Pancreas (tissue), 10 donors: ENCODE data around the gene HIVEP3. TPM values are rescaled to one million over a fixed set of nuclear protein-coding genes. Genes with fewer than 3 reads are reported as not detected.

Source experiments
- ATAC-seq, 4 donors: fragments of 200-7000 bp; cut with Tn5 transposase; one replicate each; pipeline versions ENCODE4 v1.8.0 to v1.9.1; 2020; ENCODE audit warnings: mild to moderate bottlenecking in 4 of 4, moderate library complexity in 4 of 4
- DNase-seq, 6 donors: peaks; one replicate each; pipeline ENCODE4 v3.0.0-alpha.2; 2020
- FAIRE-seq: peaks from 2 replicates; lab custom pipeline; 2012; peaks lifted over from hg19 to GRCh38; lab: Jason Lieb, UNC
- H3K27ac ChIP-seq, 4 donors: fragments of 200-600 bp; sonication (generic); 1 replicate in 3 of 4; 2 replicates in 1 of 4; pipeline versions ENCODE4 v1.5.0 to v1.8.0; 2020
- H3K27me3 ChIP-seq, 4 donors: fragments of 200-600 bp; one replicate each; pipeline ENCODE4 v1.8.0; 2021
- H3K36me3 ChIP-seq, 3 donors: fragments of 200-600 bp; sonication (generic) in 1 of 3; one replicate each; pipeline versions ENCODE4 v1.5.0 to v1.8.0; 2020 to 2021
- H3K4me1 ChIP-seq, 3 donors: fragments of 200-600 bp; one replicate each; pipeline ENCODE4 v1.8.0; 2021
- H3K4me3 ChIP-seq, 4 donors: fragments of 200-600 bp; sonication (generic) in 2 of 4; one replicate each; pipeline versions ENCODE4 v1.5.0 to v1.8.0; 2020 to 2021
- H3K9me3 ChIP-seq, 4 donors: fragments of 200-600 bp; one replicate each; pipeline ENCODE4 v1.8.0; 2021
- WGBS, 2 donors: extraction: QIAGEN DNeasy Blood & Tissue Kit; methylation state at CpG; one replicate each; pipeline ENCODE4 v1.1.7; 2013; 5-methylcytosine and 5-hydroxymethylcytosine counted together
- intact Hi-C, 3 donors: fragments of 100-400 bp; cut with DNase I; formaldehyde crosslinking; loops; one replicate each; pipeline versions ENCODE4 v1.11.1 to v1.14.2; 2022
- polyA plus RNA-seq, 2 donors: library from polyadenylated mRNA; stranded (reverse); fragments of 200-250 nt; gene quantifications; one replicate each; pipeline ENCODE4 v1.2.3, GENCODE V29; 2013
- total RNA-seq, 6 donors: library from RNA; stranded (reverse); fragmentation: NEBNext Ultra II Directional in 4 of 6; extraction: Animal tissue kit (Norgen Biotek cat#: 25700) in 4 of 6; gene quantifications; one replicate each; pipeline versions ENCODE4 v1.2.1 to v1.2.4, GENCODE V29; 2021 to 2023
- TF ChIP-seq, protein P1 (sequence below), 4 donors: fragments of 200-600 bp; sonication (generic) in 3 of 4; IDR thresholded peaks; one replicate each; pipeline versions ENCODE4 v1.5.0 to v1.8.0; 2021; ENCODE audit warnings: antibody characterized with exemption in 4 of 4
- donor health status: healthy with polysubstance abuse.
- donor health status: DM: no; HTN: no; CAD: no; lungs with moderate emphysema.
- donor health status: DM: no; HTN: no; CAD: no.
- donor health status: control.
- donor health status: control.
- donor health status: Bipolar disorder and iron deficiency.
- donor health status: DM: yes; HTN: yes; CAD: no.
- donor health status: DM: no; HTN: no; CAD: no.
- donor health status: DM: no; HTN: no; CAD: no.
- donor health status: DM: yes; HTN: yes; CAD: no.

HIVEP3 gene
- total and polyA plus RNA-seq, 8 donors: 2.7 to 5.0 (median 3.1) TPM

DNA sequence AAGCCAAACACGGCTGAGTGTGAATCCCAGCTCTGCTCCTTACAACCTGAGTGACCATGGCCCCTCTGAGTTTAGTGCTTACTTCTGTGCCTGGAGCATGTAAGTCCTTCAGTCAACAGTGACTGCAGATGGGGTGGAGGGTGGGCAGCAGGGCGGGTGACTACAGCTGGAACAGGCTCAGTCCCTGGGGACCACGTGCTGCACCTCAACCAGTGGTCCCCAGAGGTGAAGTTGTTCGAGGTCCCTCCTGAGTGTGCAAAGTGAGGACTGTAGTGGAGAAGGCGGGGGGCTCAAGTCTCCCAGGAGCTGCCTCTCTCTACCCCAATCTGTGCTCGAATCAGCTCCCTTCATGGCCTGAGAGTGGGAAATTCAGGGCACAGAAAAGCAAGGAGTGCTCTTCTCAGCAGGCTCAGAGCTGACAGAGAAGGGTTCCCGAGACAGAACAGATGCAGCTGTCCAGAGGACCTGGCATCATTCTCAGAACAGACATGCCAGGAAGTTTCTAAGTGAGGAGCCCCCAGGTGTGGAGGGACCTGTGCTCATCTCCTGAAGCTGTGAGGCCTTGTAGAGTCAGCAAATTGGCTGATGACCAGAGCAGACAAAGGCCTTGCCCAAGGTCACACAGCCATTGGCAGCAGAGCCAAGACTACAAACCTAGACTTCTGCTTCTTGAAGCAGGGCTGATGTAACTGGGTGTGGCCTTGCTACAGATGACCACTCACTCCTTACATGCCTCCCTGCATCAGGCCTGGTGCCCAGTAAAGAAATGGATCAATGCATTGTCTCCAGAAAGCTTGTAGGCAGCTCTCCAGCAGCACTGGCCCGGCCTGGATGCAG, 372.5 kb downstream of the HIVEP3 start:
- no peak overlapping the region for H3K4me3 ChIP-seq
- intact Hi-C loops: no loop called here
- H3K9me3 ChIP-seq: no peaks in the 10 kb centered on the region
- H3K27me3 ChIP-seq: no peaks in the 10 kb centered on the region
- FAIRE-seq (no peak), ATAC-seq (no peak), DNase-seq (peak in 1 of 6 donors; percentile 5)
- TF ChIP-seq, protein P1, sequence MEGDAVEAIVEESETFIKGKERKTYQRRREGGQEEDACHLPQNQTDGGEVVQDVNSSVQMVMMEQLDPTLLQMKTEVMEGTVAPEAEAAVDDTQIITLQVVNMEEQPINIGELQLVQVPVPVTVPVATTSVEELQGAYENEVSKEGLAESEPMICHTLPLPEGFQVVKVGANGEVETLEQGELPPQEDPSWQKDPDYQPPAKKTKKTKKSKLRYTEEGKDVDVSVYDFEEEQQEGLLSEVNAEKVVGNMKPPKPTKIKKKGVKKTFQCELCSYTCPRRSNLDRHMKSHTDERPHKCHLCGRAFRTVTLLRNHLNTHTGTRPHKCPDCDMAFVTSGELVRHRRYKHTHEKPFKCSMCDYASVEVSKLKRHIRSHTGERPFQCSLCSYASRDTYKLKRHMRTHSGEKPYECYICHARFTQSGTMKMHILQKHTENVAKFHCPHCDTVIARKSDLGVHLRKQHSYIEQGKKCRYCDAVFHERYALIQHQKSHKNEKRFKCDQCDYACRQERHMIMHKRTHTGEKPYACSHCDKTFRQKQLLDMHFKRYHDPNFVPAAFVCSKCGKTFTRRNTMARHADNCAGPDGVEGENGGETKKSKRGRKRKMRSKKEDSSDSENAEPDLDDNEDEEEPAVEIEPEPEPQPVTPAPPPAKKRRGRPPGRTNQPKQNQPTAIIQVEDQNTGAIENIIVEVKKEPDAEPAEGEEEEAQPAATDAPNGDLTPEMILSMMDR (IDR thresholded peaks at IDR 0.05): no peak
- 86 to 87% methylated on average over 8 of the region's 8 CpGs for WGBS, 2 donors
- H3K27ac ChIP-seq: no peak overlapping the region
- no peaks in the 10 kb centered on the region for H3K36me3 ChIP-seq
- H3K4me1 ChIP-seq: no peaks in the 10 kb centered on the region

DNA sequence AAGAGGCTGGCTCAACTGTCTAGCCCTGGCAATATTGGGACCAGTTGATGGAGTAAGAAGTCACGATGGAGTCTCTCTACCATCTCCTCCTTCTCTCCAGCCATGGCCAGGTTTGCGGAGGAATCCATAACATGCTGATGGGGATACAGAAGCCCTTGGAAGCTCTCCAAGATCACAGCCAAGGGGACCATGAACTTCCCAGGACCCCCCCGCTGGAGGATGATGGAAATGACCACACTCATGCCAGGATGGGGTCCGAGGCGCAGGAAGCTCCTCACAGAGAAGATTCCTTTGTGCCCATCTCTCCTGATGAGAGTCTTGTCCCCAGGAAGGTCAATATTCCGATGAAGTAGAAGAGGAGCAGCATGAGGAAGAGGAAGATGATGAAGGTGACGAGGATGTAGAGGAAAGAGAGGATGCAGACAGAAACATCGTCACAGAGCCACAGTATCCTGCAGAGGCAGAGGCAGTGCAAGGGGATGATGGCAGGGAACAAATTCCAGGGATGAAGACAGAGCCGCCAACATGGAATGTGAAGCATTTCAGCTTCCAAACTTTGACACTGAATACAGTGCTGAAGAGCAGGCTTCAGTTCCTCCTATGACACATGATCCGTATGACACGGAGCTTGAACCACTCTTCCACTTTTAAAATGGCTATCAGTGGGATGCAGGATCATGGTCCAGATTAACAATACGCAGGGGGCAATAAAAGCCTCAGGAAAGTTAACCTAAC, 376.4 kb downstream of the HIVEP3 start:
- TF ChIP-seq, protein P1 (IDR thresholded peaks at IDR 0.05): no peak
- FAIRE-seq (no peak), ATAC-seq (no peak), DNase-seq (no peak)
- intact Hi-C loops: no loop called here
- H3K4me3 ChIP-seq: no peak overlapping the region
- no peaks in the 10 kb centered on the region for H3K27me3 ChIP-seq
- peaks cover 6 to 9% (median 8%) of the 10 kb centered on the region in 3 donors for H3K4me1 ChIP-seq
- no peaks in the 10 kb centered on the region for H3K9me3 ChIP-seq
- no peaks in the 10 kb centered on the region for H3K36me3 ChIP-seq
- no peak overlapping the region for H3K27ac ChIP-seq
- 84 to 86% methylated on average over 12 of the region's 12 CpGs for WGBS, 2 donors

DNA sequence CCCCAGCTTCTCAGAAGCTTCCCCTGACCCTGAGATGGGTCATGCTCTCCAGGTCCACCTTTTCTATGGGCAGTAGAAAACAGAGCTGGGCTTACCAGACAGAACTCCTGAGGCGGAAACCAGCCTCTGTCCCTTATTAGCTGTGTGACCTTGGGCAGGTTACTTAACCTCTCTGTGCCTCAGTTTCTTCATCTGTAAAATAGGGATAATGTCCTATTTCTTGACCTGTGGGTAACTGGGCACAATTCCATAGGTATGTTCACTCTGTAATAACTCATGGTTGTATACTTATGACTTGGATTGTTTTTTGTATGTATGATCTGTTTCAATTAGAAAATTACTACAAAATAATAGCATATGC, 377.1 kb downstream of the HIVEP3 start:
- DNase-seq (no peak), FAIRE-seq (no peak), ATAC-seq (no peak)
- Histone ChIP-seq H3K27ac (no peak overlapping the region), H3K4me1 (peaks cover 9 to 14% (median 12%) of the 10 kb centered on the region in 3 donors), H3K9me3 (no peaks in the 10 kb centered on the region), H3K27me3 (no peaks in the 10 kb centered on the region), H3K36me3 (no peaks in the 10 kb centered on the region), H3K4me3 (no peak overlapping the region)
- TF ChIP-seq, protein P1 (IDR thresholded peaks at IDR 0.05): no peak
- 93 to 100% methylated on average over 1 of the region's 1 CpG for WGBS, 2 donors
- intact Hi-C loops: no loop called here

DNA sequence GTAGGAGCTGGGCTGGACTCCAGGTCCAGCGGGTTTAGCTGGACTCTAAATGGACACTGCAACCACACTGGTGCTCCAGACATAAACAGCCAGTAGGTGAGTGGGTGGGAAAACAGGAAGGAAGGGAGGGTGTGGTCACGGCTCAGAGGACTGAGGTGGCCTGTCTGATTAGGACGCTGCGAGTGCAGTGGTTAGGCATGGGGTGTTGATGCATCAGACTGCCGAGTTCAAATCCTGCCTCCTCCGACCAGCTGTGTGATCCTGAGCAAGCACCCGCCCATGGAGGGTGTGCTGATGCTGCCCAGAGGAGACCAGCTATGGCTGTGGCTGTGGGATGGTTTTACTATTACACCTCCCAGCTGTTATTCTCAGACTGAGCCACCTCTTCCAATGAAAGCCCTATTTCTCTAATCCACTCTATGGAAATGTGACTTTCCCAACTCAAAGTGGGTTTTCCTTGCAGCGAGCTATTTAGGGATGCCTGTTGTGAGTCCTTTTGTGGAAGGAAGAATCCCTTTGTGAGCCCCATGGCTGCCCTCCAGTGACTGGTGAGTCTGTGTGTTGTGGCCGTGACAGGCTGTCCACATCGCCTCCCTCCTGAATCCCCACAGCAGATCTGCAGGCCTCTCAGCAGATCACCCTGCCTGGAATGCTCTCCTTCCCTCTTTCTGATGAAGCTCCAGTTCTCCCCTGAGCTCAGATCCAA, 377.7 kb downstream of the HIVEP3 start:
- DNase-seq: peak in 1 of 6 donors; percentile 8
- Histone ChIP-seq H3K36me3 (no peaks in the 10 kb centered on the region), H3K4me1 (peaks cover 9 to 15% (median 12%) of the 10 kb centered on the region in 3 donors), H3K27me3 (no peaks in the 10 kb centered on the region), H3K4me3 (no peak overlapping the region), H3K9me3 (no peaks in the 10 kb centered on the region), H3K27ac (no peak overlapping the region)
- no peak for ATAC-seq
- WGBS, 2 donors: 78 to 81% methylated on average over 10 of the region's 10 CpGs
- intact Hi-C loops: no loop called here
- no peak for FAIRE-seq
- TF ChIP-seq, protein P1 (IDR thresholded peaks at IDR 0.05): no peak
